SH-SY5Y (cell line): ENCODE measurements around the gene NME7.

Experiments
- GATA2 ChIP-seq: IDR thresholded peaks from 2 replicates; pipeline ENCODE4 v1.6.1; 2011; ENCODE audit warnings: mild to moderate bottlenecking, low read depth, low read length
- GATA3 ChIP-seq: IDR thresholded peaks from 2 replicates; pipeline ENCODE4 v1.6.1; 2011; ENCODE audit warnings: low read depth, mild to moderate bottlenecking, low read length, moderate library complexity

NME7 gene

GRCh38 chr1:169143984-169144383 lies 223.6 kb downstream of the NME7 start:
- TF ChIP-seq GATA2 (no peak), GATA3 (no peak)

GRCh38 chr1:169143346-169143745 lies 224.3 kb downstream of the NME7 start:
- TF ChIP-seq GATA3 (no peak), GATA2 (no peak)

DNA sequence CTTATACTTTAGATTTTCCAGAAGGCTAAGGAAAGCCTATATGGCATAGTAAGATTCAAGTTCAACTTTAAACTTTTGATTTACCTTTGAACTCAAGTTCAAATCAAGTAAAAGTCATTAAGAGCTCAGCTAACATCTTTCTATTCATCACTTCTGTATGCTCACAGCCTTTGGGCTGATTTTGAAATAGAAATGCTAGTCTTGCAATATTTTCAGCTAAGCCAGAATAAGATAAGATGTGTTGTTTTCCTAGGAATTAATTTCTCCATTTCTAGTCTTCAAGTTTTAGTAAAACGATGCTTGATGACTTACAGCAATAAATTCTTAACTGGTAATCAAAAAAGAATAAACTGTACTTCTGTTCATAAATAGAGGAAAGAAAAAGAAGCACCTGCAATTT lies 225.5 kb downstream of the NME7 start:
- TF ChIP-seq GATA2 (no peak), GATA3 (no peak)

- no peak for TF ChIP-seq GATA2
- no peak for TF ChIP-seq GATA3
Measured at GRCh38 chr1:169141356-169141755, 226.2 kb downstream of the NME7 start.

DNA sequence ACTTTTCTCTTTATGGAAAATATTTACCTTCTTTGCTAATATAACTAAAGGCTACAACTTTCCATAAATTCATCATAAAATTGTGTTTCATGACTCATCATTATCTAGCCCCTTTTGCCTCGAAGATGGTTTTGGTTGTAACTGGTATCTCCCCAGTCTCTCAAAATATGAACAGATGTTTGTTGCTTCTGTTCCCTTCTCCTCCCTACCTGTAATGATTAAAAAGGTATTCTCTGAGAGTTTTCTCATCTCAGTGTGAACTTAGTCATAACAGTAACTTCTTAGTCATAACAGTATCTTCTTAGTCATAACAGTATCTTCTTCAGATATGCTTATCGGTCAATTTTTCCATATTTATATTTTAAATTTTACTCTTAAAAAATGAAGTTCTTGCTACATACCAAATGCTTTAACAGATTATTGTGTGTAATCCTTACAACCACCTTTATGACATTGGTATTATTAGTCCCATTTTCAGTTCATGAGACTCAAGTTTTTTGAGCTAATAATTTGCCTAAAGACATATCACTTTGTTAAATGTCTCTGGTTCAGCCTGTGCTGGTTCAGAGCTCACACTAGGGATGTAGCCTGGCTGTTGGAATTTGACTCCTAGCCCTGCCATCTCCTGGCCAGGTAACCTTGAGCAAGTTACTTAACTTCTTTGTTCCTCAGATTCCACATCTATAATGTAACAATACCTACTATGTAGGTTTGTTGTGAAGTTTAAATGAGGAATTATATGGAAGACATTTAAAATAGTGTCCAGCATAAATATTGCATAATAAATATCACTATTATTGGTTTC lies 228.5 kb downstream of the NME7 start:
- TF ChIP-seq GATA2 (no peak), GATA3 (no peak)

- TF ChIP-seq GATA3, result no peak
- no peak for TF ChIP-seq GATA2
Measured at GRCh38 chr1:169137357-169137756, 230.2 kb downstream of the NME7 start.

DNA sequence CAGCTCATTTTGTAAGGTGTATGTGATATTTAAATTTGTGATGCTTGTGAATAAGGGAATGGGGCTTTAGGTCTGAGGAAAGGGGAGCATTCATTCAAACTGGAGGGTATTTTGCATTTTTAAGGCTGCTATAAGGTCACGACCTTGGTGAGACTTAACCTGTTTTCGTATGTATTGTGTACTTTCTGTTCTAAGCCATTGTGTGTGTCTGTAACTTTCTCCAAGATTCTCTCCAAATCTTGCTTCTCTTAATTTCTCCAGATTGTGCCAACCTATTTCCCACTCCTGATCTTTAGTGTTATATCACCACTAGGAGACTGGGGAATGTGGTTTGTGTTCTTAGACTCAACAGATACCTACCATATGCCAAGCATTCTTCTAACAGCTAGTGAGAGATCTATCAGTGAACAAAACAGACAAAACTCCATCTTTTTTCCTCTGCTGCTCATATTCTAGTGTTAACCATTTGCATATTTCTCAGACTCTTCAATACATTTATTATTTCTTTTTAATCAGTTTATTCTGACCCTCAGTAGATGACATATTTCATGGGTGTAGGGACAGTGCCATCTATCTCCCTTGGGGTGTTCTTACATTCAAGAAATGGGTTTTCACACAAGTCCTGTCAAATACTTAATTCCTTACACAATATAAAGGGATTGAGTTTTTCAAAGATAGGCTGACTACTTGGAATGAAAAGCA lies 233.6 kb downstream of the NME7 start:
- no peak for TF ChIP-seq GATA2
- no peak for TF ChIP-seq GATA3

DNA sequence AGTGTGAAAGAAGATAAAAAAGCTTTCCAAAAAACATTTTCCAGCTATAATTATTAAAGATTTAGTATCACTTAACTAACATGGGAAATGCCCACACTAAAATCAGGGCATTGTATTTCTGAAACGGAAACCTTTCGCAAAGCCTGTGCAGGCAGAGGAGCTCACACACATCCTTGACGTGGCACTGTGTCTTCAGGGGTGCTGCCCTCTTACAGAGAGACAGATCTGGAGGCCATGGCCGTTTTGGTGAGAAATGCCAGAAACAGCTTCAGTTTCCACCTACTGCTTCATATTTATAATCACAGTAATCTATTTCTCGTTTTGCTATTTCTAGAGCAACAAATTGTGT lies 234.4 kb downstream of the NME7 start:
- no peak for TF ChIP-seq GATA2

GRCh38 chr1:169132512-169133227 lies 234.9 kb downstream of the NME7 start:
- TF ChIP-seq GATA2 (no peak), GATA3 (no peak)

- no peak for TF ChIP-seq GATA2
- TF ChIP-seq GATA3, result no peak
Measured at GRCh38 chr1:169130683-169131082, 236.9 kb downstream of the NME7 start.

DNA sequence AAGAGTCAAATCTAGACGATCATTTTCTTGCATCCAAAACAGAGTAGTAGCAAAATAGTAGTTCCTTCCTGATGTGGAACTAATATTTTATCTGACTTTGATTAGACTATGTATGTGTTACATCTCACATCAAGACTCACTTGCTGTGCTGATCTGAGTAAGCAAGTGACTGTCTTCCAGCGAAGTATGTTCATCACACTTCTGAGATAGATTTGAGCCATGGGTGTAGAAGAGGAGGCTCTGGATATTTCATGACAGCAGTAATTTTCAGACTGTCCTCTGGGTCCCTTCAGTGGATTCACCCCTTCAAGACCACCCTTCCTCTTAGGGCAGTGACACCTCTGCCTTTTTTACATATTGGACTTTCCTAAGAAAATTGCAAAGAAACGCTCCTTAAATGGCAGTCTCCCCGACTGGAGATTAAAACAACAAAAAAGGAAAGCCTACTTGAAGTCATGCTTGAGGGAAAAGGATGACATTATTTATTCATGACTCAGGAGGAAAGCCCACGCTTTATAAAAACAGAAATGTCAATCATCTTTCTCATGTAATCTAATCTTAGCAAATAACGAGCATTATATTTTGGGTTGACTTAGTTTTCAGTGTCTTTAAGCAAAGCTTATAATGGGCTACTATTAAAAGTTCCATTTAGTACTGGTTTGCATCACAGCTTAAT lies 238.3 kb downstream of the NME7 start:
- TF ChIP-seq GATA2 (no peak), GATA3 (no peak)

DNA sequence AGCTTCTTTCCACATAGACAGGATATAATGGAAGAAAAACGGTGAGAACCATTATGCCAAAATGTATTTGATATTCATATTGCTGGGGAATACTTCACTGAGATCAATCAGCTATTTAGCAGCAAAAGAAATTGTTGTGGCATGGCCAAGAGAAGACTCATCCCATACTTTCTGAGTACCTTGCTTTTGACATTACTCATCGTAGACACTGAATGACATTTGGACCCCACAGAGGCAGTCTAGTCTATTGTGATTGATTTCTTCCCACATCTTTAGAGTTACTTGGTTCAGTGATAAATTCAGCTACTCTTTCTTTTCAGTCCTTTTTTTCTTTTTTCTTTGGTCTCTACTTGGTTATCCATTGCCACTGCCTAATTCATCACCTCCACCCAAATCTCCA lies 239.0 kb downstream of the NME7 start:
- TF ChIP-seq GATA3 (no peak), GATA2 (no peak)

DNA sequence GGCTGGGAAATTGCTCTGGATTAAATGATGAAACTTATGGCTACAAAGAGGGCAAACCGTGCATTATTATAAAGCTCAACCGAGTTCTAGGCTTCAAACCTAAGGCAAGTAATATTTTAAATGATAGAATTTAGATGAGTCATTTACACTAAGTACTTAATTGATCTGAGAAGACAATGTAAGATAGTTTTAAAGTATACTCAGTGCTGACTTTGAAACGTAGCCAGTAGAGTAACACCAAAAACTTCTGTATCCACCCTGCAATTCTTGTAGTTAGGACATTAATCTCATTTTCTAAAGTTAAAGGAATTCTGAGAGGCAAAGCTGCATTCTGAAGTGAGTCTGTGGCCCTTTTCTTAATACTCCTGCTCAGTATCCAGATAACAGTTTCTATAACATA lies 240.3 kb downstream of the NME7 start:
- TF ChIP-seq GATA2 (no peak), GATA3 (no peak)

- no peak for TF ChIP-seq GATA3
- TF ChIP-seq GATA2, result no peak
Measured at GRCh38 chr1:169126335-169126734, 241.3 kb downstream of the NME7 start.
